ENCODE measurements around the gene FBXL17. TPM values are rescaled to one million over a fixed set of nuclear protein-coding genes. Genes with fewer than 3 reads are reported as not detected.

The FBXL17 gene
- total and polyA plus RNA-seq, 9 of the 15 experiments (the other 6 are each of a cell fraction or from before 2014, with no cell fraction given): 0.32 to 5.4 (median 1.8) TPM

DNA sequence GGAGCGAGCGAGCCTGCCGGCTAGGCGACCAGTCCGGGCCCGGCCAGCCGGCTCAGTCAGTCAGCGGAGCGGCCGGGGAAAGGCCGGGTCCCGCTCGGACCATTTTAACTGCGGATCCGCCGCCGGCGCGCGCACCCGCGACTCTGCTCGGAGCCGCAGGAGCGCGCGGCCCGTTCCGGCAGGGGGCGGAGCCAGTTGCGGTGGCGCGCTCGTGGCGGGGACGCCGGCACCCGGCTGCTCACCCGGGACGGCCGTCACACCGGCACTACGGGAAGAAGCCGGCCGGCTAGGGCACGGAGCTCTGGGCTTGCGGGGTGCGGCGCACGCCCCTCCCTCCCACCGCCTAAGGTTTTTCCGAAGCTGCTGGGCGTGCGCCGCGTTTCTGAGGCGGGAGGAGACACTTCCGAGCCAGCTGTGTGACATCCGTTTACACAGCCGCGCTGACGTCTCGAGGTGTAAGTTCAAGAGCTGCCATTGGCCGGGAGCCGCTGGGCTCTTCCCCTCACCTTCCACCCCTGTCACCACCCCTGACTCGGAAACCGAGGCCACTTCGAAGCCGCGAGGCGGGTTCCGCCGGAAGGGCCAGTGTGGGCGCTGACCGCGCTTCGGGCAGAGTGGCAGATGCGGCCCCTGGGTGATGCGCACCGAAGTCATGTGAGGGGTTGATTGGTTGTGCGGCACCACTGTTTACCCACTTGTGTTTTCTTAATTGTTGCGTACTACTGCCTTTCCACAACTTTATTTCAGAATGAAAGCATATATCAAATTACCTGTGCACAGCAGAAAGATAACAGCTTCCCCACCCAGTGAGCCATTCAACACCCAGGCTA lies at the start of gene FBXL17 (continued):
- no peak for TF ChIP-seq HIVEP1 (CRISPR knock-in tag; IDR thresholded peaks at IDR 0.05)

DNA sequence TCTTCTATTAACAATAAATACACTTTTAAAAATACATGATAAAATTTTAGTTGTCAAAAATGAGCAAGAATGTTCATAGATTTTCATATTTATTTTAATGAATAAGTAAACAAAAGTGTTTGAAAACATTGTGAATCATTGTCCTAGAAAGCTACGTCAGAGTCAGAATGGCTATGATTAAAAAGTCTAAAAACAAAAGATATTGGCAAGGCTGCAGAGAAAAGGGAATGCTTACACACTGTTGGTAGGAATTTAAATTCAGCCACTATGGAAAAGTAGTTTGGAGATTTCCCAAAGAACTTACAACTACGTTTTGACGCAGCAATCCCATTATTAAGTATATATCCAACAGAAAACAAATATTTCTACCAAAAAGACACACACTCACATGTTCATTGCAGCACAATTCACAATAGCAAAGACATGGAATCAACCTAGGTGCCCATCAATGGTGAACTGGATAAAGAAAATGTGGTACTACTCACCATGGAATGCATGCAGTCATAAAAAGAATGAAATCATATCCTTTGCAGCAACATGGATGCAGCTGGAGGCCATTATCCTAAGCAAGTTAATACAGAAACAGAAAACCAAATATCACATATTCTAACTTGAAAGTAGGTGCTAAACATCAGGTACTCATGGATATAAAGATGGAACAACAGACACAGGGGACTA lies 49.2 kb upstream of the FBXL17 start:
- ChIA-PET CTCF (ENCODE audit: low intra/inter-chr PET ratio) (no interaction called here), POLR2A (no interaction called here)
- H3K9me1 ChIP-seq (ENCODE audit: control insufficient read depth, insufficient read depth, low read length): no peaks in the 10 kb centered on the region
- DNase-seq (ENCODE audit: extremely low read depth in 1 of 4, low spot score in 3 of 4) (no peak), FAIRE-seq (no peak), ATAC-seq (no peak)
- H4K20me1 ChIP-seq (replicated peaks; ENCODE audit: control insufficient read depth, insufficient read depth, low read length): no peaks in the 10 kb centered on the region
- TF ChIP-seq, protein P1, sequence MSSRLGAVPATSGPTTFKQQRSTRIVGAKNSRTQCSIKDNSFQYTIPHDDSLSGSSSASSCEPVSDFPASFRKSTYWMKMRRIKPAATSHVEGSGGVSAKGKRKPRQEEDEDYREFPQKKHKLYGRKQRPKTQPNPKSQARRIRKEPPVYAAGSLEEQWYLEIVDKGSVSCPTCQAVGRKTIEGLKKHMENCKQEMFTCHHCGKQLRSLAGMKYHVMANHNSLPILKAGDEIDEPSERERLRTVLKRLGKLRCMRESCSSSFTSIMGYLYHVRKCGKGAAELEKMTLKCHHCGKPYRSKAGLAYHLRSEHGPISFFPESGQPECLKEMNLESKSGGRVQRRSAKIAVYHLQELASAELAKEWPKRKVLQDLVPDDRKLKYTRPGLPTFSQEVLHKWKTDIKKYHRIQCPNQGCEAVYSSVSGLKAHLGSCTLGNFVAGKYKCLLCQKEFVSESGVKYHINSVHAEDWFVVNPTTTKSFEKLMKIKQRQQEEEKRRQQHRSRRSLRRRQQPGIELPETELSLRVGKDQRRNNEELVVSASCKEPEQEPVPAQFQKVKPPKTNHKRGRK (tag; IDR thresholded peaks at IDR 0.05): no peak
- TF ChIP-seq MAFF (IDR thresholded peaks at IDR 0.05; ENCODE audit: low read length) (no peak), PTBP1 (IDR thresholded peaks at IDR 0.05; ENCODE audit: low read depth, low read length) (no peak), NFE2L1 (tag; IDR thresholded peaks at IDR 0.05; ENCODE audit: borderline replicate concordance, low read depth) (no peak), ZNF140 (CRISPR knock-in tag; IDR thresholded peaks at IDR 0.05) (no peak)
- TF ChIP-seq, protein P2, sequence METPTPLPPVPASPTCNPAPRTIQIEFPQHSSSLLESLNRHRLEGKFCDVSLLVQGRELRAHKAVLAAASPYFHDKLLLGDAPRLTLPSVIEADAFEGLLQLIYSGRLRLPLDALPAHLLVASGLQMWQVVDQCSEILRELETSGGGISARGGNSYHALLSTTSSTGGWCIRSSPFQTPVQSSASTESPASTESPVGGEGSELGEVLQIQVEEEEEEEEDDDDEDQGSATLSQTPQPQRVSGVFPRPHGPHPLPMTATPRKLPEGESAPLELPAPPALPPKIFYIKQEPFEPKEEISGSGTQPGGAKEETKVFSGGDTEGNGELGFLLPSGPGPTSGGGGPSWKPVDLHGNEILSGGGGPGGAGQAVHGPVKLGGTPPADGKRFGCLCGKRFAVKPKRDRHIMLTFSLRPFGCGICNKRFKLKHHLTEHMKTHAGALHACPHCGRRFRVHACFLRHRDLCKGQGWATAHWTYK (CRISPR knock-in tag; IDR thresholded peaks at IDR 0.05): no peak
- BruUV-seq (replicated peaks): no TSS peak
- no peaks in the 10 kb centered on the region for H3K9me3 ChIP-seq (replicated peaks; ENCODE audit: control insufficient read depth, insufficient read depth, low read depth, low read length)
- WGBS (ENCODE audit: insufficient coverage, low coverage, missing lambda C conversion rate): 0% methylated on average over 3 of the region's 3 CpGs
- in situ Hi-C loops (cut with MboI) (no loop called here), intact Hi-C loops (cut with micrococcal nuclease) (no loop called here)
- H3K36me3 ChIP-seq (ENCODE audit: control insufficient read depth, insufficient read depth, low read length): no peaks in the 10 kb centered on the region
- no peak overlapping the region for H3K4me2 ChIP-seq (ENCODE audit: insufficient read depth, low read length)
- no peak overlapping the region for H3K4me3 ChIP-seq
- no peak overlapping the region for H2AFZ ChIP-seq (ENCODE audit: low read depth, low read length)
- no peaks in the 10 kb centered on the region for H3K27me3 ChIP-seq (ENCODE audit: control insufficient read depth in 2 of 2, insufficient read depth in 2 of 2, low read length in 2 of 2)
- no peaks in the 10 kb centered on the region for H3K4me1 ChIP-seq (replicated peaks in 1 of 2; ENCODE audit: control insufficient read depth in 2 of 2, insufficient read depth in 2 of 2, low read length in 2 of 2)
- H3K79me2 ChIP-seq (ENCODE audit: control insufficient read depth, insufficient read depth, low read length): no peaks in the 10 kb centered on the region
- no peak overlapping the region for H3K27ac ChIP-seq (ENCODE audit: extremely low read depth, low read depth, low read length)
- no peak overlapping the region for H3K9ac ChIP-seq (ENCODE audit: insufficient read depth in 1 of 2, low read depth in 2 of 2, low read length in 2 of 2)

All from K562 (cell line).